Stimulated activated naive CD8-positive, alpha-beta T cell treated with anti-CD3 and anti-CD28 coated beads, Interleukin-15, amount 100 ng/mL, for 72 hours (primary cell): ENCODE measurements around the gene MDH1.
"Not testable (repeated sequence)": the region's sequence is repeated elsewhere in the genome, so short reads cannot be mapped to it uniquely, and the experiment has no call there.

Experiments used
- ATAC-seq: fragments of 150-1000 bp; cut with Tn5 transposase; 2 replicates; pipeline ENCODE4 v1.10.0; 2021; ENCODE audit warnings: mild to moderate bottlenecking, moderate library complexity
- DNase-seq, 2 donors: peaks; one replicate each; pipeline ENCODE4 v3.0.0; 2021 to 2022
- H3K27ac Mint-ChIP-seq, 2 donors: one replicate each; pipeline ENCODE4 v1.8.0; 2022; ENCODE audit warnings: mild to moderate bottlenecking in 2 of 2, mixed read lengths in 2 of 2, moderate library complexity in 2 of 2
- H3K27me3 Mint-ChIP-seq: one replicate; pipeline ENCODE4 v1.8.0; 2022; ENCODE audit warnings: mixed read lengths
- H3K4me1 Mint-ChIP-seq: one replicate; pipeline ENCODE4 v1.8.0; 2022; ENCODE audit warnings: mild to moderate bottlenecking, mixed read lengths
- H3K4me3 Mint-ChIP-seq, 2 donors: one replicate each; pipeline ENCODE4 v1.8.0; 2022; ENCODE audit warnings: mild to moderate bottlenecking in 2 of 2, mixed read lengths in 2 of 2, moderate library complexity in 1 of 2
- H3K9me3 Mint-ChIP-seq, 2 donors: one replicate each; pipeline ENCODE4 v1.8.0; 2022; ENCODE audit warnings: mixed read lengths in 2 of 2

The MDH1 gene

DNA sequence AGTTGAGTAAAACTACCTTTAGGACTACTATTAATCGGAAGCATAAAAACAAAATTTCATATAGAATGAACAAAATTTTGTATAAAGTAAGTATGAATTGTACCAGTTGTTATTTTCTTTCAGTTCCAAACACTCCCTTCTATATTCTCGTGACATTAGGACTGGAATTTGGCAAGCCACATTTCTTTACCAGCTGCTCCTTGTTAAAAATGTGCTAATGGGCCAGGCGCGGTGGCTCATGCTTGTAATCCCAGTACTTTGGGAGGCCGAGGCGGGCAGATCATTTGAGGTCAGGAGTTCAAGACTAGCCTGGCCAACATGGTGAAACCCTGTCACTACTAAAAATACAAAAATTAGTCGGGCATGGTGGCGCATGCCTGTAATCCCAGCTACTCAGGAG is 20.1 kb downstream of the MDH1 start:
- not testable (repeated sequence) for H3K27me3 Mint-ChIP-seq, DNase-seq, H3K4me3 Mint-ChIP-seq, H3K27ac Mint-ChIP-seq, H3K9me3 Mint-ChIP-seq, H3K4me1 Mint-ChIP-seq, ATAC-seq

DNA sequence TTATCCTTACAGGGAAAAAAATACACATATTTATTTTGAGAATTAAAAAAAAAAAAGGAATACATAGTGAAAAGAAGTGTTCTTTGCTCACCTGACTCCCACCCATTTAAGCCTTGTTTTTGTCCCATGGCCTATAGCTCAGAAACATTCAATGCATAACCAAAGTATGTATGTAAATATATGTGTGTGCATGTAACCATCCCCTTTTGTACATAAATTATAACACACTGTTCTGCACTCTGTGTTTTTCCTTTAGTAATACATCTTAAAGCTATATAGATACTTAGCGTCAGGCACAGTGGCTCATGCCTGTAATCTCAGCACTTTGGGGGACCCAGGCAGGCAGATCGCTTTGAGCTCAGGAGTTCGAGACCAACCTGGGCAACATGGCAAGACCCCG is 21.8 kb downstream of the MDH1 start:
- no peaks in the 10 kb centered on the region for H3K9me3 Mint-ChIP-seq
- no peak overlapping the region for H3K4me3 Mint-ChIP-seq
- no peaks in the 10 kb centered on the region for H3K4me1 Mint-ChIP-seq
- DNase-seq: no peak
- no peak for ATAC-seq
- H3K27ac Mint-ChIP-seq: no peak overlapping the region
- peaks cover 1% of the 10 kb centered on the region for H3K27me3 Mint-ChIP-seq

DNA sequence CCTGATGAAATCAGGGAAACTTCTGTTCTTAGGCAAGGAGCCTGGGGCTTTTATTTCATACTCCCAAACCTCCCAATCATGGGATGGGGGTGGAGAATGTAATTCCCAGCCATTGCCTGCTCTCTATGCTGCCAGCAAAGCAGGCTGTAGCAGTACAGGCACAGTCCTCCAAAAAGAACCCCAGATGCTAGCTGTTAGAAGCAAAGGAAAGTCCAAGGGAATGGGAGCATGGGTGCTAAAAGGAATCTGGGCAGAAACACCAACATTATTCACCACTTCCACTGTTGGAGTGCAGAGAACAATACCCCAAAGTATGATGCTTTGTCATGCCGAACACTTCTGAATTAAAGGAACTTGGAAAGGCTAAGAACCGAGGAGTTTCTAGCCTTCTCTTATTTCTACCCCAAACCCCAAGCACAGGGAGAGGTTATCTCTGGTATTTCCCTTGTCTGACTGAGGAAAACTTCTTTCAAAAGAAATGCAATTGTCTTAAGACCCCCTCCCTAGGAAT is 24.7 kb downstream of the MDH1 start:
- Mint-ChIP-seq H3K9me3 (no peaks in the 10 kb centered on the region), H3K27me3 (peaks cover 7% of the 10 kb centered on the region), H3K27ac (no peak overlapping the region)

DNA sequence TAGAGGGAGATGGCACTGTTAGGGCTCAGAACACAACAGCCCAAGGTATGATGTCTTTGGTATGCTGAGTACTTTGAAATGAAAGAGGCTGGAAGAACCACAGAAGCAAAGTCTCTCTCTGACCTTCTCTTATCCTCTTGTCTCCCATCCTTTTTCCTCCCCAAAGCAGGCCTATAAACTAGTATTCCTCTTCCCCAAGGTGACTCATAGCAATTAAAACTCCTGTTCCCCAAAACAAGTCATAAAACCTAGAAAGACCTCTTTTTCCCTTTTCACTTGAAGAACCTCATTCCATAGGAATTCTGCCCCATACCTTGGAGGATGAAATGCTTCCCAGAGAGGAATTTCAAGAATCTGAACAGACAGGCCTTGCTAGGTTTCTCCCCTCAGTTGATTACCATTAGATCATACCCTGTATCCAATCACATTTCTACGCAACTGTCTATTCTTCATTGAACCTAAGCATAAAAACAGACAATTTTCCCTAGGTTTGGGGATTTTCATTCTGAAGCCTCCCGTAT is 25.7 kb downstream of the MDH1 start:
- no peak overlapping the region for H3K4me3 Mint-ChIP-seq
- no peak overlapping the region for H3K27ac Mint-ChIP-seq
- H3K4me1 Mint-ChIP-seq: no peaks in the 10 kb centered on the region
- ATAC-seq (no peak), DNase-seq (no peak)
- H3K9me3 Mint-ChIP-seq: no peaks in the 10 kb centered on the region
- peaks cover 7% of the 10 kb centered on the region for H3K27me3 Mint-ChIP-seq

More for the DNA sequence above, 24.7 kb downstream of the MDH1 start:
- DNase-seq (no peak), ATAC-seq (no peak)
- H3K4me3 Mint-ChIP-seq: no peak overlapping the region
- H3K4me1 Mint-ChIP-seq: no peaks in the 10 kb centered on the region

DNA sequence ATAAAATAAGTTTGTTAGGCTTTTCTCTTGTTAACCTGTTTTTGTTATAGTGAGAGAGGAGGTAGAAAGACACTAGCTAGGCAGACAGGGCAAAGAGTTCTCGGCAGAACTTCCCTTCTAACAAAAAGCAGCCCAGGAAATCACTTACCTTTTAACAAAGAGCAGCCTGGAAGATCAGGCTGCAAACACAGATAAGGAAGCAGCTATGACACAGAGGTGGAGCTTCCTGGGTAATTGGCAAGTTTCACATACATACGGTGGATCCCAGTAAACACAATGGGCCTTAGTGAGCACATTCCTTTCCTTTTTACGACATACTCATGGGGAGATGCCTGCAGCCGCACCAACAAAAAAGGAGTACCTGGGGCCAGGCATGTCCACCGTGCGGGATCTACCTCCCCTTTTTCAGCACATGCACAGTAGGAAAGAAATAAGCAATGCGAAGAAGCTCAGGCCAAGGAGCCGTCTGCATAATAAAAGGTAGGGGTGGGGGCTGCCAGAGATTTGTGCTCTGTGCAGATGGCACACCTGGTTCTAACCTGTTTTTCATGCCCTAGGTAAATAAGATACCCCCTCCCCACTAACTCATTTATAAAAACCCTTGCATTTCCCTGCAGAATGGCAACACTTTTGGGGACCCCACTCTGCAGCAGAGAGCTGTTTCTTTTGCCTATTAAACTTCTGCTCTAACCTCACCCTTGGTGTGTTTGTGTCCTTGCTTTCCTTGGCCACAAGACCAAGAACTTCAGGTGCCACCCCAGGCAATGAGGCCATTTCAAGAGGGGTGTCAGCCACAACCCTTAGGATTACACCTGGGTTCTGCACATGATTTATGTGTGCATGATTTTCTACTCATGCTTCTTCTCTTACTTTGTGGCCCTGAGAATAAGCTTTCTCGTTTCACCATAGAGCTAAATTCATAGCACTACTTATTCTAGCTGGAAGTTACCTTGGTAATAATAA is 26.5 kb downstream of the MDH1 start:
- ATAC-seq (no peak), DNase-seq (no peak)
- no peaks in the 10 kb centered on the region for H3K4me1 Mint-ChIP-seq
- H3K27ac Mint-ChIP-seq: no peak overlapping the region
- H3K27me3 Mint-ChIP-seq: peaks cover 7% of the 10 kb centered on the region
- H3K4me3 Mint-ChIP-seq: no peak overlapping the region
- H3K9me3 Mint-ChIP-seq: no peaks in the 10 kb centered on the region

DNA sequence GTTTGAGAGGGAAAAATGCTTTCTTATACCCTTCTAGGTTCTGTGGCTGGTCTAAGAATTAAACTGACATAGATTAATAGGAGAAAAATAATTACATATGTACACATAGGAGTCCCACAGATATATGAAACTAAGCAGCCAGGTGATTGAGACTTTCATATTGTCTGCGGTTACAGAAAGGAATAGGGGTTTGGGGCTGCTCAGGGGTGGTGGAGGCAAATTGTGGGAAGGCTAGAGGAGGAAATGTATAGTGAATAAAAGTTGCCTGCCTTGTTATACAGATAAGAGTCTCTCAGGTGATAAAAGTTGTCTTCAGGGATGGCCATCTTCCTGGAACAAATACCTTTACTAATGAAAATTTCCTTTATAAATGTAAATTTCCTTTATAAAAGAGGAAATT is 28.6 kb downstream of the MDH1 start:
- DNase-seq (no peak), ATAC-seq (no peak)
- Mint-ChIP-seq H3K4me3 (no peak overlapping the region), H3K4me1 (no peaks in the 10 kb centered on the region), H3K27ac (no peak overlapping the region), H3K27me3 (peaks cover 7% of the 10 kb centered on the region), H3K9me3 (no peaks in the 10 kb centered on the region)

DNA sequence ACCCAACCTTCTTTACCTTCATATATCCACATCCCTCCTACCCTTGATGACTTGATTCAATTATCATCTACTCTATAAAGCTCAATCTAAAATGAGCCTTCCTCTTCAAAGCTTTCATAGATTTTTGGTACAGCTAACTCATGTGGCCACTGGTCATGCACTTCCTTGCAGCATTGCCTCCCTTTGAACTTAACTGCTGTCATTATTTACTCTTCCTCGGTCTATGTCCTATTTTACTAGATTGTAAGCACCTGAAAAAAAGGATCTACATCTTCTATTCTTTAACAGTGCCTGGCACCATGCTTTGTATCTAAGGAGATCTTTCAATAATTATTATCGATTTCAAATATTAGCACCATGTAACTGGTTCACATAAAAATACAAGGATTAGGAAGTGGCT is 30.6 kb downstream of the MDH1 start:
- DNase-seq (no peak), ATAC-seq (no peak)
- Mint-ChIP-seq H3K4me1 (no peaks in the 10 kb centered on the region), H3K4me3 (no peak overlapping the region), H3K27ac (no peak overlapping the region), H3K9me3 (no peaks in the 10 kb centered on the region), H3K27me3 (peaks cover 12% of the 10 kb centered on the region)

DNA sequence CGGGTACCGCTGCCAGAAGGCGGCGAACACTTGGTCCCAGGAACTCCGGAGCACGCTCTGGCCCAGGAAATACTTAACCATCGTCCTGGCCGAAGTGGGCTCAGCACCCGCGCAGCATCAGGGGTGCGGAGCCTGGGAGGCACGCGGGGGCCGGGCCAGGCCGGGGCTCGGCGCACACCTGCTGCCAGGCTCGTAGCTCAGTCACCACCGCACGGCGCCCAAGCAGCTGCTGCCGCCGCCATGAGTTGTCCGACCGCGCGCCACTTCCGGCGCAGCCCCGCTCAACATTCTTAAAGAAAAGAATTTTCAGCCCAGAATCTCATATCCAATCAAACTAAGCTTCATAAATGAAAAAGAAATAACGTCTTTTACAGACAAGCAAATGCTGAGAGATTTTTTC is 34.0 kb downstream of the MDH1 start:
- Mint-ChIP-seq H3K4me1 (no peaks in the 10 kb centered on the region), H3K9me3 (no peaks in the 10 kb centered on the region), H3K27ac (no peak overlapping the region), H3K4me3 (no peak overlapping the region), H3K27me3 (peaks cover 12% of the 10 kb centered on the region)
- no peak for DNase-seq
- no peak for ATAC-seq

DNA sequence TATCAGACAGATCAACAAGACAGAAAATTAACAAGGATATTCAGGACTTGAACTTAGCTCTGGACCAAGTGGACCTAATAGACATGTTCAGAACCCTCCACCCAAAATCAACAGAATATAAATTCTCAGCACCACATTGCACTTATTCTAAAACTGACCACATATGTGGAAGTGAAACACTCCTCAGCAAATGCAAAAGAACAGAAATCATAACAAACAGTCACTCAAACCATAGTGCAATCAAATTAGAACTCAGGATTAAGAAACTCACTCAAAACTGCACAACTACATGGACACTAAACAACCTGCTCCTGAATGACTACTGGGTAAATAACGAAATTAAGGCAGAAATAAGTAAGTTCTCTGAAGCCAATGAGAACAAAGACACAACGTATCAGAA is 35.0 kb downstream of the MDH1 start:
- DNase-seq, H3K4me3 Mint-ChIP-seq, H3K27ac Mint-ChIP-seq, H3K4me1 Mint-ChIP-seq, H3K9me3 Mint-ChIP-seq, ATAC-seq: not testable (repeated sequence)
- peaks cover 12% of the 10 kb centered on the region for H3K27me3 Mint-ChIP-seq

DNA sequence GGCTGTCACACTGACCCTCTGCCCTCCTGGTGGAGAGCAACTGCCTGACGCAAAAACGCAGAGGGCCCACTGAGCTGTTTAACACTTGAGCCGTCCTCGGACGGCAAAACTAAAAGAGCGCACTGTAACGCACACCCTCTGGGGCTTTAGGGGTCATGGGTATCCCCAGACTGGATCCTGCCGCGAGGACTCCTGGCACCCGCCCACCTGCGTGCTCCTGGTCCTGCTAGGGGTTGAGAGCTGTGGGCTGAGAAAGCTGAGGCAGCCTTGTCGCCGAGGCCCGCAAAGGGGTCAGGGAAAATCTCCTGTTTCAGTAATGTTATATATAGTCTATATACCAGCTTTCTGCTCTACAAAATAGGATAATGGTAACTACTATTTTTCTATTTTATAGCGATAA is 39.1 kb downstream of the MDH1 start:
- Mint-ChIP-seq H3K27me3 (peaks cover 12% of the 10 kb centered on the region), H3K27ac (no peak overlapping the region), H3K9me3 (peaks cover 20 to 27% of the 10 kb centered on the region in 2 donors), H3K4me3 (no peak overlapping the region), H3K4me1 (no peaks in the 10 kb centered on the region)
- no peak for DNase-seq
- no peak for ATAC-seq

DNA sequence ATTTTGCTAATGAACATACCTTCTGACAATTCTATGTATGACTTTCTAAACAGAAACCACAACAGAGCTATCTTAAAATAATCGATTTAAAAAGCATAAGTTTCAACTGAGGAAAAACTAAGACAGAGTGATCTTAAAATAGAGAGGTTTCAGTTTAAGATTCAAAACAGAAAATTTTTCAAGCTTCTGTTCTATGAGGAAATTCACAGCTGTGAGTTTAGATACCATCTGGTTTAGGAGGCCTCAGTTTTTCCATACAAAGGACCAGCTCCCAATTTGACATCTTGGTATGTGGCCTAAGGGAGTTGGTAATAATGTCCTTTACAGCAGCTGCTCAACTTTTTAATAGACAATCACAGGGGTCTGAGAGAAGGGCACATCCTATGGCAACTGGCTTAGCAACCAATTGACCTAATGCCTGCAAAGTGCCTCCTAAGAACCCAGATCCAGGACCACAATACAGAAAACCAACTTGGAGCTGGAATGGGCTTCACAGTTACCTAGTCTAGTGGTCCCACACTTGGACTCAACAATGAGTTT is 39.7 kb downstream of the MDH1 start:
- DNase-seq (no peak), ATAC-seq (no peak)
- H3K27ac Mint-ChIP-seq: no peak overlapping the region
- peaks cover 23 to 27% of the 10 kb centered on the region in 2 donors for H3K9me3 Mint-ChIP-seq
- no peaks in the 10 kb centered on the region for H3K4me1 Mint-ChIP-seq
- no peak overlapping the region for H3K4me3 Mint-ChIP-seq
- H3K27me3 Mint-ChIP-seq: peaks cover 12% of the 10 kb centered on the region

DNA sequence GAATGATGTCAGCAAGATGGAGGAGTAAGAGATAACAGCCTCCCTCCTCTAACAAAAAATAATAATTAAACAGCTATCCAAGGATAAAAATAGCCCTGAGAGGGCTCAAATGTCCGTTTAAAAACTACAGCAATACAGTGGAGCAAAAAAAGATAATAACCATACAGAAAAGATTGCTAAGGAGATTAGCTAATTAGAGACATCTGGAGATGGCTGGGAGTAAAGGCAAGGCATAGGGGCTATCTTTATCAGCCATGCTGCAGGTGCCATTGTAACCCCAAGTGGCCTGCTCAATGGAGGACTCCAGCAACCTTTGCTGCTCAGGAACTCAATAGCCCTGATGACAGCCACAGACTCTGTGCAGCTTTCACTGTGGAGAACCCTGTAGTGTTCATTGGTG is 42.7 kb downstream of the MDH1 start:
- Mint-ChIP-seq H3K9me3 (peaks cover 43 to 45% of the 10 kb centered on the region in 2 donors), H3K4me3 (no peak overlapping the region), H3K4me1 (no peaks in the 10 kb centered on the region), H3K27me3 (no peaks in the 10 kb centered on the region), H3K27ac (no peak overlapping the region)
- DNase-seq: no peak
- no peak for ATAC-seq

DNA sequence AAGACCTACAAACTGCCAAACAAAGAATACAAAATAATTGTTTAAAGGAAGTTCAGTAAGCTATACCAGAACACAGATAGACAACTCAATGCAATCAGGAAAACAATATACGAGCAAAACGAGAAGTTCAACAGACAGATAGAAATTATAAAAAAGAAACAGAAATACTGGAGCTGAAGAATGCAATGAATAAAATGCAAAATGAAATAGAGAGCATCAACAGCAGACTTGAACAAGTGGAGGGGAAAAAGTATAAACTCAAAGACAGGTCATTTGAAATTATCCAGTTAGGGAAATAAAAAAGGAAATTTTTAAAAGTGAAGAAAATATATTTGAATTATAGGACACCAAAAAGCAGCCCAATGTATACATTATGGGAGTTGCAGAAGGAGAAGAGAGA is 43.6 kb downstream of the MDH1 start:
- no peak for ATAC-seq

DNA sequence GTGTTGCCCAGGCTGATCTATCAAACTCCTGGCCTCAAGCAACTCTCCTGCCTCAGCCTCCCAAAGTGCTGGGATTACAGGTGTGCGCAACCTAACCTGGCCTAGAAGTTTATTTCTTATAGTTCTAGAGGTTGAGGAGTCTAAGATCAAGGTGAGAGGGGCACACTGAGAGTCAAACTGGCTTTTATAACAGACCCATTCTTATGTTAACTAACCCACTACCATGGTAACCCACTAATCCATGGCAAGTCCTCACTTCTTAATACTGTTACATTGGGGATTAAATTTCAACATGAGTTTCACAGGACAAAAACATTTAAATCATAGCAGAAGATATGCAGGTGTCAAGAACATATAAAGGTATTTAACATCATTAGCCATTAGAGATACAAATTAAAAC is 50.6 kb downstream of the MDH1 start:
- DNase-seq: no peak
- no peak overlapping the region for H3K27ac Mint-ChIP-seq
- H3K4me1 Mint-ChIP-seq: no peaks in the 10 kb centered on the region
- H3K4me3 Mint-ChIP-seq: no peak overlapping the region
- ATAC-seq: no peak
- no peaks in the 10 kb centered on the region for H3K27me3 Mint-ChIP-seq
- H3K9me3 Mint-ChIP-seq: peaks cover 15 to 16% of the 10 kb centered on the region in 2 donors

More for the DNA sequence above, 43.6 kb downstream of the MDH1 start:
- H3K4me1 Mint-ChIP-seq: no peaks in the 10 kb centered on the region
- no peak overlapping the region for H3K27ac Mint-ChIP-seq
- H3K4me3 Mint-ChIP-seq: no peak overlapping the region
- no peak for DNase-seq
- H3K9me3 Mint-ChIP-seq: peaks cover 43 to 45% of the 10 kb centered on the region in 2 donors
- no peaks in the 10 kb centered on the region for H3K27me3 Mint-ChIP-seq

DNA sequence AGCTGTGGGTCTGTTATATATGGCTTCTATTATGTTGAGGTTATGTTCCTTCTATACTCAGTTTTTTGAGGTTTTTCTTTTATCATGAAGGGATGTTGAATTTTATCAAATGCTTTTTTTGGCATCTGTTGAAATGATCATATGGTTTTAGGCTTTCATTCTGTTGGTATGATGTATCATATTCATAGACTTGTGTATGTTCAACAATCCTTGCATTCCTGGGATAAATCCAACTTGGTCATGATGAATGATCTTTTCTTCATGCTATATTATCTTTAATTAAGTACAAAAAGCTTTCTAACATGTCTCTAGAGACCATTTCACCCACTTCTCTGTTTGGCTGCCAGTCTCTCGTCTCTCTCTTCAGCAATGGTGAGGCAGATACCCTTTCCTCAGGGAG is 54.2 kb downstream of the MDH1 start:
- no peak for DNase-seq
- no peak for ATAC-seq
- H3K9me3 Mint-ChIP-seq: peaks cover 7 to 9% of the 10 kb centered on the region in 2 donors

DNA sequence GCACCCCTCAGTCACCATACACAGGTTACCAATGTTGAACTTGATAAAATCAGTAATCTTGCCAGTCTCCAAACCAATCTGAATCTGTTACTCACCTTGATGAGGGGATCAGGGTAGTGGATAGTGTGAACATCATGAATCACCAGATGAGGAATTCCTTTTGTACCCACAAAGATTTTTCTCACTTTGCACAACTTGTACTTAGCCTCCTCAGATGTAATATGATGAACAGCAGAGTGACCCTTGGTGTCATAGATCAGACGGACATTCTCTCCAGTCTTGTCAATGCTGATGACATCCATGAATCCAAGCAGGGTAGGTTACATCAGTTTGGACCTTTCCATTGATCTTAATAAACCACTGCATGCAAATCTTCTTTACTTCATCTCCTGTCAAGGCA is 54.7 kb downstream of the MDH1 start:
- no peaks in the 10 kb centered on the region for H3K4me1 Mint-ChIP-seq
- H3K27me3 Mint-ChIP-seq: peaks cover 16% of the 10 kb centered on the region
- ATAC-seq: no peak
- H3K9me3 Mint-ChIP-seq: peaks cover 7 to 9% of the 10 kb centered on the region in 2 donors
- H3K4me3 Mint-ChIP-seq: no peak overlapping the region
- H3K27ac Mint-ChIP-seq: no peak overlapping the region
- no peak for DNase-seq

More for the DNA sequence above, 54.2 kb downstream of the MDH1 start:
- H3K4me1 Mint-ChIP-seq: no peaks in the 10 kb centered on the region
- H3K27me3 Mint-ChIP-seq: peaks cover 16% of the 10 kb centered on the region
- no peak overlapping the region for H3K27ac Mint-ChIP-seq
- H3K4me3 Mint-ChIP-seq: no peak overlapping the region
